C4-2B (cell line): ENCODE data around the gene IL5RA.

Source experiments
- H3K27ac ChIP-seq: fragments of 450-650 bp; 2 replicates; pipeline ENCODE4 v1.5.1; 2017
- ZFX ChIP-seq: fragments of 450-650 bp; IDR thresholded peaks from 2 replicates; pipeline ENCODE4 v1.6.1; 2017
- TF ChIP-seq, protein P1 (sequence below): fragments of 450-650 bp; conservative IDR thresholded peaks from 2 replicates; pipeline ENCODE4 v1.5.1; 2017; ENCODE audit warnings: mild to moderate bottlenecking

The IL5RA gene

DNA sequence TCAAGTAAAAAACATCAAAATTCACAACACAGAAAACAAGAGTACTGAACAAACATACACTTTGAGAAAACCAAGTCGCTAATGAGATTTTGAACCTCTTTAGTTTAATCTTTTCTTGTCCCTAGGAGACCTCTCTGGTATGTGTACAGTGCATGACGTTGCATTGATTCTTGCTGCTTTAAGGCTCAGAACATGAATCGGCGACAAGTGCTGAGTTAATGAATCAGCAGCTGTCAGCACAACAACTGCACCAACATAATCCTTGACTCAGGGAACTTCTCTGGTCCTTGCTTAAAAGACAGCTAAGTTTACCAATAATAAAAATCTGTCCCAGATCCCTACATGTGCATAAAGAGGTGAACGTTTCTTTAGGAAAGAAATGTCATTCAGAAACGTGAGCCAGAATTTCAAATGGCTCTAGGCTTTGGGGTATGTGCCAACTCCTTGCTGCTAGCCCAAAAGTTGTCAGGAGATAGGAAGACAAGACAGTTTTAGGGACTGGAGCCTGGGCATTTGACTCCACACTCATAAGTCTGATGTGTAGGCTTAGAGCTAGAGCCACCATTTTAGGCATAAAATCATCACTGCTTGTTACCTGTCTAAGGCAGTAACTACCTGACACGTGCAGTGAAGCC, 86.9 kb downstream of the IL5RA start:
- TF ChIP-seq ZFX: no peak
- TF ChIP-seq, protein P1, sequence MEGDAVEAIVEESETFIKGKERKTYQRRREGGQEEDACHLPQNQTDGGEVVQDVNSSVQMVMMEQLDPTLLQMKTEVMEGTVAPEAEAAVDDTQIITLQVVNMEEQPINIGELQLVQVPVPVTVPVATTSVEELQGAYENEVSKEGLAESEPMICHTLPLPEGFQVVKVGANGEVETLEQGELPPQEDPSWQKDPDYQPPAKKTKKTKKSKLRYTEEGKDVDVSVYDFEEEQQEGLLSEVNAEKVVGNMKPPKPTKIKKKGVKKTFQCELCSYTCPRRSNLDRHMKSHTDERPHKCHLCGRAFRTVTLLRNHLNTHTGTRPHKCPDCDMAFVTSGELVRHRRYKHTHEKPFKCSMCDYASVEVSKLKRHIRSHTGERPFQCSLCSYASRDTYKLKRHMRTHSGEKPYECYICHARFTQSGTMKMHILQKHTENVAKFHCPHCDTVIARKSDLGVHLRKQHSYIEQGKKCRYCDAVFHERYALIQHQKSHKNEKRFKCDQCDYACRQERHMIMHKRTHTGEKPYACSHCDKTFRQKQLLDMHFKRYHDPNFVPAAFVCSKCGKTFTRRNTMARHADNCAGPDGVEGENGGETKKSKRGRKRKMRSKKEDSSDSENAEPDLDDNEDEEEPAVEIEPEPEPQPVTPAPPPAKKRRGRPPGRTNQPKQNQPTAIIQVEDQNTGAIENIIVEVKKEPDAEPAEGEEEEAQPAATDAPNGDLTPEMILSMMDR: no peak
- no peak overlapping the region for H3K27ac ChIP-seq

DNA sequence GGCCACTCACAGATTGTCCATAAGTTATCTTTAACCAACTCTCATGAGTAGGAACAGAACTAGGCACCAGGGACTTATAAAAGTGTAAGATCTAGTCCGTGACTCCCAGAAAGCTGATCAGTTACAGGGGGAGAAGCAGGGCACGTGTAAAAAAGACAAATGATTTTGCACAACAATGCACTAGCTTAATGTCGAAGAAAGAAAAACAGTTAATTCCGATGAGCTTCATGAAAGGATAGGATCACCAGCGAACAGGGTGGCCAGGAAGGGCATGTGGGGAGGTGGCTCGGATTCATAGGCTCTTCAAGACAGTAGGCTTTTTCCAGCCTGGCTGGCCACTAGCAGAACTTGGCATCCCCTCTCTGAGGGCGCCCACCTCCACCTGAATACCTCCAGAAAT, 90.0 kb downstream of the IL5RA start:
- no peak for TF ChIP-seq ZFX
- TF ChIP-seq, protein P1: no peak
- no peak overlapping the region for H3K27ac ChIP-seq
